ENCODE results near the gene LOXL4.

- TF ChIP-seq CTCF (IDR thresholded peaks at IDR 0.05; ENCODE audit: low read depth, low read length) (no peak), EZH2phosphoT487 (IDR thresholded peaks at IDR 0.05; ENCODE audit: low read depth) (no peak)
Observed at GRCh38 chr10:98259606-98260315, 8.2 kb downstream of the LOXL4 start.

All from OCI-LY3 (cell line).